CD1c-positive myeloid dendritic cell (primary cell): Measurements from ENCODE around the gene CYREN.
"Not testable (repeated sequence)": the region's sequence is repeated elsewhere in the genome, so short reads cannot be mapped to it uniquely, and the experiment has no call there.

Experiments
- DNase-seq: peaks from one replicate; pipeline ENCODE4 v3.0.0-alpha.2; 2016; ENCODE audit errors: extremely low spot score

The CYREN gene

DNA sequence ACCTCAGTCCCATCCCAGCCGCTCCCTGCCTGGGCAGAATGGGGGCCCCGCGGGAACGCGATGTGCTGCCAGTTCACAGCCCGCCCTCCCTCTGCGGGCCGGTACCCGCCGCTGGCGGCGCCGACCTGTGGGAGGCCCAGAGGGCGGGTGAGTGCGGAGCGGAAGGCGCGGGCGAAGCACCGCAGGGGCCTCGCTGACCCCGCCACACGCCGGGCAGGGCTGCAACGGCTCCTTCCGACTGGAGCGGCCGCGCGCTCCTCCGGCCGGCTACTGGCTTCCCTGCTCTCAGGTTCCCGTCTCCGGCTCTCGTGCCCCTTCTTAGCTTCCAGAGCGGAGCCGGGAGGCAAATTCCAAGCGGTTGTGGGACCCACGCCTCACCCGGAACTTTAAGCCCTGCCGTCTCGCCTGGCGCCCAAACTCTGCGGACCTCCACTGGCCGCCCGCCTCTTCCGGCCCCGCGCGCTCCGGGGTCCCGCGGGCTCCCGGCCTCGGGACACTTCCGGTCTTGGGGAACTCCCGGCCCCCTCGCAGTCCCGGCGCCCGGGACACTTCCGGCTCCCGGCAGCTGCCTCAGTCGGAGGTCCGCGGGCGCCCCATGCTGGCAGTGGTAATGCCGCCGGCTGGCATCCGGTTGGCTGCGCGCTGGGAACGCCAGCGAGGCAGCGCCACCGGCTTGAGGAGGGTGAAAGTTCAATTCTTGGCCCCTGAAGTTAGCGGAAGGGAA lies at the start of gene CYREN:
CYREN (minus strand) TSS at position 434 of the 724 bp plus-strand sequence. CDS start 1,785 bp downstream, outside the sequence.
- DNase-seq: peak; percentile 97

DNA sequence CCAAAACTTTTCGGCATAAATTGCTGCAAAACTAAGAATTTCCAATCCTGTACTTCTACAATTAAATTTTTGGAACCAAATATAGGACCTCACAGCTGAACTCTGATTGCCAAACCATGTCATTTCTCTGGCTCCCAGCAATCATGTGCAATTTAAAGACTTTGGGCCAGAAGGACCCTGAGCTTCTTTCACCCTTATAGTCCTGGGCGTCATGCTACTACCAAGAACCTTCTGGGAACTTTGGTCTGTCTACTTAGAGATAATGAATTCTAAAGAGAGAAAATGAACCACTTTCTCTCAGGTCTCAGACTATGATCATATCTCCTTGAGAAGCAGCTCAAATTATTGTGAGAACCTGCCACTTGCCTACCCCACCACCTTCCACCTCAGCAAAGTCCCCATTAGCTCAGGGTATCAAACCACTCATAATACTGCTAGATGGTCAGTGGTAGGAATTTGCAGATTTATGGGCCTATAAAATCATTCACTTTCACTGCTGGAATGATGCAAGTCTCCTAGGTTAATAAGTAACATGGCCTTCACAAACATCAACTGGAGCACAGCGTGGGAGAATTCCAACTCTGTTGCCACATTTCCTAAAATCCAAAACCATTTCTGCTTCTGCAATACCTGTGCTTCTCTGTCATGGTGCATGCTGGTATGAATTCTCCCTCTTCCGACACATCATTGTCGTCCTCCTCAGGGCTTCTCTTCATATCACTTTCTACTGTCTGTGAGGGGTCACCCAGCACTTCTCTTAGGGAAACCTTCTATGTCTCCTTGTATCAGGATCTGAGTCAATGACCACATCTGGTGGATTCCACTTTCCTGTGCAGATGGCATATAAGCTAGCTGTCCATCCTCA lies 47.4 kb upstream of the CYREN start:
- DNase-seq: no peak

GRCh38 chr7:135215698-135216097 lies 45.2 kb upstream of the CYREN start:
- DNase-seq: no peak

DNA sequence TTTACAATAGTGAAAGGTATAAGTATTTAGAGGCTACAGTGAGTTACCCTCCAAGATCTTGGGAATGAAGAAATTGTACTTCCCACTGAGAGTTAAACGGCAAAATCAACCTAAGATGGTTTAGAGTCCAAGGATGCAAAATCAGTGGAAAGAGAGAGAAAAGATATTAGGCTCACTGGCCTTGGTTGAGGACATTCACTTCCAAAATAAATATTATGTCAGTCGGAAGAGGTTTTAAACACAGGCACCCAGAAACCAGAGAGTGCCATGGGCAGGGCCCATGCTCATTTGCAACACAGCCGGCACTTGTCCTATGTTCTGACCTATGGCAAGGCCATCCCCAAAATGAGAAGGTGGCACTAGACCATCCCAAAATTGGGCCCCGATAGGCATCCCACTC lies 44.7 kb upstream of the CYREN start:
- no peak for DNase-seq

DNA sequence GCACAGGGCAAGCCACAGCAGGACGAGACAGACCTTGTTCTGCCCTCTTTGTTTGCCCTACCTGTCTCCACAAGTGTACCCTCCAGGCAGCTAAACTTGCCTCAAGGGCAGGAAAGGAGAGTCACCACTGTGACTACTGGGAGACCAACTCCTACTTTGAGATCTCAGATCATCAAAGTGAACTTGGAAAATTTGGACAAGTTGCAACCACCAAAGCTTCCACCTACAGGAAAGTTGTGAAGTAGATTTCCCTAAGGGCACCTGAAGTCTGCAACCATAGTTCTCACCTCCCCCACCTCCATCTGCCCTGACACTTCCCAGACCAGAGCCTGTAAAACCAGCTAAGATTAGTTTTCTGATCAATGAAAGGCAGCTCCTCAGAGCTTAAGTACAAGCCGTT lies 43.3 kb upstream of the CYREN start:
- no peak for DNase-seq

DNA sequence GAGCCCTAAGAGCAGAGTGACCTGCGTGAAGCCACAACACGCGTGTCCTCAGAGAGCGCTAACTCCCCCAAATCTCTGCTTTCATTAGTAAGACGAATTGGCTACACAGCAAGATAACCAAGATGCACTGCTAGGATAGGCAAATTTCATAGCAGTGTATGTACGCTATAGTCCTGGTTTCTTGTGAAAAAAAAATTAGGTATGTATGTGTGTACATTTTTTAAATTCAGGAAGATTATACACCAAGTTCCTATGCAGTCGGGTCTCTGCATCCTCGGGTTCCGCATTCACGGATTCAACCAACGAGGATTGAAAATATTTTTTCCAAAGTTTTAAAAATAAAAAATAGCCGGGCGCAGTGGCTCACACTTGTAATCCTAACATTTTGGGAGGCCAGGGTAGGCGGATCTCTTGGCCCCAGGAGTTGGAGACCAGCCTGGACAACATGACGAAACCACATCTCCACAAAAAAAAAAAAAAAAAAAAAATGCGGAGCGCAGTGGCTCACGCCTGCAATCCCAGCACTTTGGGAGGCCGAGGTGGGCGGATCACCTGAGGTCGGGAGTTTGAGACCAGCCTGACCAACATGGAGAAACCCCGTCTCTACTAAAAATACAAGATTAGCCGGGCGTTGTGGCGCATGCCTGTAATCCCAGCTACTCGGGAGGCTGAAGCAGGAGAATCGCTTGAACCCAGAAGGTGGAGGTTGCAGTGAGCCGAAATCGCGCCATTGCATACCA lies 41.6 kb upstream of the CYREN start:
- DNase-seq: not testable (repeated sequence)

GRCh38 chr7:135211179-135211945 lies 40.9 kb upstream of the CYREN start, which contains the start of gene WDR91:
Gene WDR91, minus strand, starts transcription at chr7:135211526. Its CDS starts 24 bp downstream, at chr7:135211502.
- peak; percentile 97 for DNase-seq

GRCh38 chr7:135210888-135211178 lies 40.3 kb upstream of the CYREN start:
- DNase-seq: no peak

GRCh38 chr7:135209225-135209834 lies 38.8 kb upstream of the CYREN start:
- DNase-seq: peak; percentile 56

DNA sequence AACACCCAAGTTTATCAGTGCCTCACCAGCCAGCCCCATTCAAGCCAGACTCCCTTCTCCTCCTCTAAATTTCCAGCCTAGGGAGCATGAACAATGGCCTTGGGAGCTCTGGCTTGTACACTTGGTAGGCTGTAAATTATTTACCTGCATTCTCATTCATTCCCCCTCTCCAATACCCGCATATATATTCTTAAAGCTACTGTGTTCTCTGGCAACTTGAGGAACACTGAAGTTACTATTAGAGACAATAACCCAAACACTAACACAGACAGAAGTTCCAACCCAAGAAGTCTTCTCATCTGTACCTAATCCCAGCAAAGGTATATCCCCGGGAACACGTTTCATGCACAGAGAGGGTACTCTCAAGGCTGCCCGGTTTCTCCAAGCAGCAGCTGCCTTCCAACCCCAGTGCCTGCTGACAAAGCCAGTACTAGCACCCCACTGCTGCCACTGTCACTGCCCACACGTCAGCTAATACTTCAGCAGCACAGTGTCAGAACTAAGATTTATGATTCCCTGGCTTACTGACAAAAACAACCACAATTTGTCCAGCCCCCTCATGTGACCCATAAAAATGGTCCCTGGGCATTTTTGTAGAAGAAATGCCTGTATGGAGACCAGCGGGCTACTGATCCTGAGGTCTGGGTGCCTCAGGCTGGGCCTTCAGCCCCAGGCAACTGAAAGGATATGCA lies 37.7 kb upstream of the CYREN start:
- peak; percentile 10 for DNase-seq

DNA sequence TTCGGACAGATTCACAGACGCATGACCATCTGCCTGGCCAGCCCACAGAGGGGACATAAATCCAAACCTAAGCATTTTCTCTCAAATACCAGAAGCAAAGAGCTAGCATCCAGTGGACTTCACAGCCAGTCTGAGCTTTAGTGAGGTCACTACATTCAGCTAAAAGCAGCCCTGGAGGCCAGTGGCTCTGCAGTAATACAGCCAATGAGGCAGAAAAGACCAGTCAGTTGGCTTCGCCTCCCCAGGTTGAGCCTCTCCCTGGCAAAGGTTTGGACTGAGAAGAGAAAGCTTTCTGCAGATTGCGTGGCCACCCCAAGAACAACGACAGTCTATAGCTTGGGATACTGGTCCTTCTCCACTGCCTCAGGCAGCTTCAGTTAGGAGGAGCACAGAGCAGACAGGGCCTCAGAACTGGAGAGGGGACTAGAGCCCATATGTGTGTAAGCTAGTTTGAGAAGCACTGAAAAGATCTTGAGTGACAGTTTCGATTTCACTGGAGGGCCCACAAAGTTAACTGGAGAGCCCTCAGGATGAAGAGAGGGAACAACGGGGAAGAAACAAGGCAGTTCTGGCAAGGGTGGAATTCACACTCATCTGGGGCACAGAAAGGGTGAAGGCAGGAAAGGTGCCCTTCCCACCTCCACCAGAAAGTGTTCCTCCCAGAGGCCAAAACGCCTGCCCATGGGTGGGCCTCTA lies 37.0 kb upstream of the CYREN start:
- DNase-seq: no peak

GRCh38 chr7:135206941-135207391 lies 36.5 kb upstream of the CYREN start:
- peak; percentile 58 for DNase-seq

- DNase-seq: no peak
These were observed 35.3 kb upstream of the CYREN start for GRCh38 chr7:135205850-135206249.

DNA sequence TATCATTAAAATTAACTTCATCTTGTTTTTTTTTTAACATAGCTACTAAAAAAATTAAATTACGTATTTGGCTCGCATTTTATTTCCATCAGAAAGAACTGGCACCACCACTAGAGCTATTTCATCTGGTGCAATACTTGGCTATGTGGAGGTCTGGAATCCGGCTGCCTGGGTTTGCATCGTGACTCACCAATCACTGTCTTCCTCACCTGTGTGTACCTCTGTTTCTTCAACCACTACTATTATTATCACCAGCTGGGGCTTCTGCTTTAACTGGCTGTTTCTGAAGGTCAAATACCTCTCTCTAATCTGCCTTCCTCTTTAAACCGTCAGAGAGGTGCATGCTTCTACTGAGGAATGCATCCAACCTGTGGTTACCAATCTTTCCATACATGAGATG lies 34.4 kb upstream of the CYREN start:
- DNase-seq: no peak

DNA sequence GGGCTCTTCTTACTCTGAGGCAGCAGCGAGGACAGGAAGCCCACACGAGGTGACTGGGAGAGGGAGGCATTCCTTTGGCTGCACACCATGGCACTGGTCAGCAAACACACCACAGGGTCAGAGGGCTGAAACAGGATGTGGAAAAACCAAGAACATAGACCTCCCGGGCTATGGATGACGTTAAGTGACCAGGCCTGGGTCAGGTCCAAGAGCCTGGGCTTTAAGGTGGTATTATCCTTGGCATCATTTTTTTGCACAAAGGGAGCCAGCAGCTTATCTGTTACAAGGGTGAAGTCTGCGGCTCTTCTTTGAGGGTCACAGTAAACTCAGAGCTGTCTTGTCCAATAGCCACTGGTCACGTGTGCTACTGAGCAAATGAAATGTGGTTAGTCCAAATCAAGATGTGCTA lies 33.8 kb upstream of the CYREN start:
- DNase-seq: no peak

DNA sequence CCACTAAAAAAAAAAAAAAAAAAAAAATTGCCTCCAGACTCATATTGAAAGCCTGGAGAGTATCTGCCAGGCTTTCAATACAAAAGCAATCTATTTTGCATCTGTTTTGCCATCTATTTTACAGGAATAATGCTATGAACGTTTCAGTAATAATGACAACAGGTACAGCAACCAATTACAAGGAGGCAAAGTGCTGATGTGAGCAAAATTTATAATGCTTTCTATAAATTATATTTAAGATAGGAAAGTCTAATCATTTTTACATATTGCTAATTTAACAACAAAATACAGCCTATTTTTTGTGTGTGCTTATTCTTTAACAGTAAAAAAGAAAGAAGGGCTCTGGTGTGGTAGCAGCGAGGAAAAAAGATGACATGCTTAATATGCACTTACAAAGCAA lies 30.8 kb upstream of the CYREN start:
- no peak for DNase-seq

GRCh38 chr7:135200821-135201331 lies 30.4 kb upstream of the CYREN start:
- no peak for DNase-seq

GRCh38 chr7:135199439-135199838 lies 28.9 kb upstream of the CYREN start:
- DNase-seq: no peak

GRCh38 chr7:135197906-135198655 lies 27.6 kb upstream of the CYREN start:
- DNase-seq: no peak
